ENCODE measurements around the gene STXBP5. TPM values are rescaled to one million over a fixed set of nuclear protein-coding genes. Genes with fewer than 3 reads are reported as not detected.

The STXBP5 gene
- total and polyA plus RNA-seq, 9 of the 15 experiments (the other 6 are each of a cell fraction or from before 2014, with no cell fraction given) = 23.3 to 172 (median 71.5) TPM

GRCh38 chr6:147159536-147160374 is 44.5 kb upstream of the STXBP5 start (continued):
- TF ChIP-seq PHB (CRISPR knock-in tag; IDR thresholded peaks at IDR 0.05) (no peak), HNRNPH1 (optimal IDR thresholded peaks at IDR 0.05; ENCODE audit: low read depth, low read length) (no peak), POLR2B (IDR thresholded peaks at IDR 0.05; ENCODE audit: low read depth, partially characterized antibody) (no peak), GATAD2B (IDR thresholded peaks at IDR 0.05; ENCODE audit: borderline replicate concordance) (peak; percentile 78), DMBX1 (CRISPR knock-in tag; IDR thresholded peaks at IDR 0.05; ENCODE audit: borderline replicate concordance) (peak; percentile 75), ZNF507 (tag; conservative IDR thresholded peaks at IDR 0.05) (no peak), SRF (CRISPR knock-in tag; IDR thresholded peaks at IDR 0.05) (no peak), CLOCK (CRISPR knock-in tag; IDR thresholded peaks at IDR 0.05; ENCODE audit: borderline replicate concordance) (no peak), ZNF134 (CRISPR knock-in tag; conservative IDR thresholded peaks at IDR 0.05) (no peak), ZFP1 (CRISPR knock-in tag; IDR thresholded peaks at IDR 0.05) (no peak), ZNF277 (CRISPR knock-in tag; IDR thresholded peaks at IDR 0.05; ENCODE audit: borderline replicate concordance) (no peak)
- TF ChIP-seq, protein P1, sequence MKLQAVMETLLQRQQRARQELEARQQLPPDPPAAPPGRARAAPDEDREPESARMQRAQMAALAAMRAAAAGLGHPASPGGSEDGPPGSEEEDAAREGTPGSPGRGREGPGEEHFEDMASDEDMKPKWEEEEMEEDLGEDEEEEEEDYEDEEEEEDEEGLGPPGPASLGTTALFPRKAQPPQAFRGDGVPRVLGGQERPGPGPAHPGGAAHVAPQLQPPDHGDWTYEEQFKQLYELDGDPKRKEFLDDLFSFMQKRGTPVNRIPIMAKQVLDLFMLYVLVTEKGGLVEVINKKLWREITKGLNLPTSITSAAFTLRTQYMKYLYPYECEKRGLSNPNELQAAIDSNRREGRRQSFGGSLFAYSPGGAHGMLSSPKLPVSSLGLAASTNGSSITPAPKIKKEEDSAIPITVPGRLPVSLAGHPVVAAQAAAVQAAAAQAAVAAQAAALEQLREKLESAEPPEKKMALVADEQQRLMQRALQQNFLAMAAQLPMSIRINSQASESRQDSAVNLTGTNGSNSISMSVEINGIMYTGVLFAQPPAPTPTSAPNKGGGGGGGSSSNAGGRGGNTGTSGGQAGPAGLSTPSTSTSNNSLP (IDR thresholded peaks at IDR 0.05; ENCODE audit: borderline replicate concordance, low read depth, low read length) = no peak
- TF ChIP-seq, protein P2, sequence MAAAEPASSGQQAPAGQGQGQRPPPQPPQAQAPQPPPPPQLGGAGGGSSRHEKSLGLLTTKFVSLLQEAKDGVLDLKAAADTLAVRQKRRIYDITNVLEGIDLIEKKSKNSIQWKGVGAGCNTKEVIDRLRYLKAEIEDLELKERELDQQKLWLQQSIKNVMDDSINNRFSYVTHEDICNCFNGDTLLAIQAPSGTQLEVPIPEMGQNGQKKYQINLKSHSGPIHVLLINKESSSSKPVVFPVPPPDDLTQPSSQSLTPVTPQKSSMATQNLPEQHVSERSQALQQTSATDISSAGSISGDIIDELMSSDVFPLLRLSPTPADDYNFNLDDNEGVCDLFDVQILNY (CRISPR knock-in tag; IDR thresholded peaks at IDR 0.05) = no peak
- TF ChIP-seq, protein P3, sequence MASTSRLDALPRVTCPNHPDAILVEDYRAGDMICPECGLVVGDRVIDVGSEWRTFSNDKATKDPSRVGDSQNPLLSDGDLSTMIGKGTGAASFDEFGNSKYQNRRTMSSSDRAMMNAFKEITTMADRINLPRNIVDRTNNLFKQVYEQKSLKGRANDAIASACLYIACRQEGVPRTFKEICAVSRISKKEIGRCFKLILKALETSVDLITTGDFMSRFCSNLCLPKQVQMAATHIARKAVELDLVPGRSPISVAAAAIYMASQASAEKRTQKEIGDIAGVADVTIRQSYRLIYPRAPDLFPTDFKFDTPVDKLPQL (IDR thresholded peaks at IDR 0.05; ENCODE audit: extremely low read depth, insufficient read length) = no peak

All from K562 (cell line).